ENCODE data around the gene ANKEF1. TPM values are rescaled to one million over a fixed set of nuclear protein-coding genes. Genes with fewer than 3 reads are reported as not detected.

ANKEF1 gene
- total RNA-seq, 2 experiments from 2014 or later, result 1.1 to 6.4 TPM

DNA sequence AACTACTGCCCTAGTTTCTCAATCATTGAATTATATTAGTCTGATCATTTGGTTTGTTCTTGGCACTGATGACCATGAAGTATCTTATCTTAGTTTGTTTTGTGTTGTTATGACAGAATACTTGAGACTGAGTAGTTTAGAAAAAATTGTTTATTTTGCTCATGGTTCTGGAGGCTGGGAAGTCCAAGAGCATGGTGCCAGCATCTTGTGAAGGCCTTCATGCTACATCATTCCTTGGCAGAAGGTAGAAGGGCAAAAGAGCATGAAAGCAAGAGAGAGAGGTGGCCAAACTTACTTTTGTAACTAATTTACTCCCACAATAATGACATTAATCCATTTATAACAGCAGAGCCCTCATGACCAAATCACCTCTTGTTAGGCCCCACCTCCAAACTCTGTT is 40.1 kb upstream of the ANKEF1 start:
- intact Hi-C loops (cut with micrococcal nuclease; ENCODE audit: unreplicated experiment), result no loop called here
- no peaks in the 10 kb centered on the region for H4K20me1 ChIP-seq (ENCODE audit: insufficient read depth, low read length)
- no peaks in the 10 kb centered on the region for H3K9me2 ChIP-seq (ENCODE audit: insufficient read depth, low read length)
- DNase-seq (ENCODE audit: low spot score), result no peak
- no peak overlapping the region for H3K4me3 ChIP-seq (ENCODE audit: low read depth, low read length, poor library complexity, severe bottlenecking)
- no peak overlapping the region for H3K4me2 ChIP-seq (ENCODE audit: low read length)
- POLR2A ChIA-PET, result no interaction called here
- H3K79me2 ChIP-seq (ENCODE audit: insufficient read depth, low read depth, low read length), result no peaks in the 10 kb centered on the region
- no peak overlapping the region for H2AFZ ChIP-seq (ENCODE audit: low read length)
- no TSS peak for BruUV-seq (replicated peaks)
- TF ChIP-seq, protein P1, sequence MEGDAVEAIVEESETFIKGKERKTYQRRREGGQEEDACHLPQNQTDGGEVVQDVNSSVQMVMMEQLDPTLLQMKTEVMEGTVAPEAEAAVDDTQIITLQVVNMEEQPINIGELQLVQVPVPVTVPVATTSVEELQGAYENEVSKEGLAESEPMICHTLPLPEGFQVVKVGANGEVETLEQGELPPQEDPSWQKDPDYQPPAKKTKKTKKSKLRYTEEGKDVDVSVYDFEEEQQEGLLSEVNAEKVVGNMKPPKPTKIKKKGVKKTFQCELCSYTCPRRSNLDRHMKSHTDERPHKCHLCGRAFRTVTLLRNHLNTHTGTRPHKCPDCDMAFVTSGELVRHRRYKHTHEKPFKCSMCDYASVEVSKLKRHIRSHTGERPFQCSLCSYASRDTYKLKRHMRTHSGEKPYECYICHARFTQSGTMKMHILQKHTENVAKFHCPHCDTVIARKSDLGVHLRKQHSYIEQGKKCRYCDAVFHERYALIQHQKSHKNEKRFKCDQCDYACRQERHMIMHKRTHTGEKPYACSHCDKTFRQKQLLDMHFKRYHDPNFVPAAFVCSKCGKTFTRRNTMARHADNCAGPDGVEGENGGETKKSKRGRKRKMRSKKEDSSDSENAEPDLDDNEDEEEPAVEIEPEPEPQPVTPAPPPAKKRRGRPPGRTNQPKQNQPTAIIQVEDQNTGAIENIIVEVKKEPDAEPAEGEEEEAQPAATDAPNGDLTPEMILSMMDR (conservative IDR thresholded peaks at IDR 0.05; ENCODE audit: low read length), result no peak
- no peak for TF ChIP-seq EZH2phosphoT487 (IDR thresholded peaks at IDR 0.05; ENCODE audit: borderline replicate concordance, low read depth, low read length)
- no peak overlapping the region for H3K27ac ChIP-seq (ENCODE audit: low read depth, low read length, poor library complexity, severe bottlenecking)
- CTCF ChIA-PET (ENCODE audit: unreplicated experiment), result no interaction called here
- H3K9me3 ChIP-seq (ENCODE audit: low read length), result no peaks in the 10 kb centered on the region
- no peaks in the 10 kb centered on the region for H3K4me1 ChIP-seq (ENCODE audit: insufficient read depth, low read length, poor library complexity, severe bottlenecking)
- H3K36me3 ChIP-seq (ENCODE audit: insufficient read depth, low read length), result no peaks in the 10 kb centered on the region

DNA sequence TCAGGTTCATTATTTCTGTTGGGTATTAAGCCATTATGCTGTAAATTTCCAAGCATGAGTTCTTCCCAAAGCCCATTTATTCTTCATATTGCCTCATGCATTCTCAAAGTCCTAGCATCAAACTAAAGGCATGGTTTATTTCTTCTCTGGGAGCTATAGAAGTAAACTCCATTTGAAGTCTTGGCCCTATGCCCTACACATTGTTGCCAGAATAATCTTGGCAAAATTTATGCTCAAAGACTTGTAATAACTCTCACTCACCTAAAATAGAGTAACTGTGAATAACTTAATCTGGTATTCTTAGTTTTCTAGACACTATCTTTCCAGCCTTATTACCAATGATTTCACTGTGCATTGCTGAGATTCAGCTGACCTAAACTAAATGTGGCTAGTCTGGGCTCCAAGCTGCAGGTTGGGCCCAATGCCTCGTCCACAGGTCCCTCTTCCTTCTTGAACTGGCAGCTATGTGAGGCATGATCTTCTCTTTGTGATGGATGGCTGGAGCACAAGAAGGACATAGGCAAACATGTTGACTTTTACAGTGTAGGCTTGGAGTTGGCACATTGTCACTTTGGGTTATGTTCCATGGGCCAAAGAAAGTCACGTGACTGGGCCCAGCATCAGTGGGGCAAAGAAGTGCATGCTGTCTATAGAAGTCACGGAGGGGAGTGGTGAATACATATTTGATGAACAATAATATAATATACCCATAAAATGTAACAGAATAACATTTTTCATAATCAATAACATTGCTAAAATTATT is 39.1 kb upstream of the ANKEF1 start:
- no TSS peak for BruUV-seq (replicated peaks)
- no peak overlapping the region for H3K4me2 ChIP-seq (ENCODE audit: low read length)
- H3K4me1 ChIP-seq (ENCODE audit: insufficient read depth, low read length, poor library complexity, severe bottlenecking), result no peaks in the 10 kb centered on the region
- H2AFZ ChIP-seq (ENCODE audit: low read length), result no peak overlapping the region
- TF ChIP-seq EZH2phosphoT487 (IDR thresholded peaks at IDR 0.05; ENCODE audit: borderline replicate concordance, low read depth, low read length), result no peak
- TF ChIP-seq, protein P1 (conservative IDR thresholded peaks at IDR 0.05; ENCODE audit: low read length), result no peak
- CTCF ChIA-PET (ENCODE audit: unreplicated experiment), result no interaction called here
- H4K20me1 ChIP-seq (ENCODE audit: insufficient read depth, low read length), result no peaks in the 10 kb centered on the region
- intact Hi-C loops (cut with micrococcal nuclease; ENCODE audit: unreplicated experiment), result no loop called here
- DNase-seq (ENCODE audit: low spot score), result no peak
- no peaks in the 10 kb centered on the region for H3K9me3 ChIP-seq (ENCODE audit: low read length)
- H3K27ac ChIP-seq (ENCODE audit: low read depth, low read length, poor library complexity, severe bottlenecking), result no peak overlapping the region
- no peak overlapping the region for H3K4me3 ChIP-seq (ENCODE audit: low read depth, low read length, poor library complexity, severe bottlenecking)
- H3K79me2 ChIP-seq (ENCODE audit: insufficient read depth, low read depth, low read length), result no peaks in the 10 kb centered on the region
- no peaks in the 10 kb centered on the region for H3K36me3 ChIP-seq (ENCODE audit: insufficient read depth, low read length)
- H3K9me2 ChIP-seq (ENCODE audit: insufficient read depth, low read length), result no peaks in the 10 kb centered on the region
- POLR2A ChIA-PET, result no interaction called here

DNA sequence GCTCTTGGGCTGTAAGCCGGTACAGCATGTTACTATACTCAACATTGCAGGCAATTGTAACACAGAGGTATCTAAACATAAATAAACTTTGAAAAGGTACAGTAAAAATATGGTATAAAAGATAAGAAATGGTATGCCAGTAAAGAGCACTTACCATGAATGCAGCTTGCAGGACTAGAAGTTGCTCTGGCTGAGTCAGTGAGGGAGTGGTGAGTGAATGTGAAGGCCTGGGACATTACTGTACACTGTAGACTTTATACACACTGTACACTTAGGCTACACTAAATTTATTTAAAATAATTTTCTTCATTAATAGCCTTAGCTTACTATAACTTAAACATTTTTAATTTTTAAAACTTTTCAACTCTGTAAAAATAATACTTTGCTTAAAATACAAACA is 37.8 kb upstream of the ANKEF1 start:
- Histone ChIP-seq H3K79me2 (ENCODE audit: insufficient read depth, low read depth, low read length) (no peaks in the 10 kb centered on the region), H2AFZ (ENCODE audit: low read length) (no peak overlapping the region), H3K4me2 (ENCODE audit: low read length) (no peak overlapping the region), H3K36me3 (ENCODE audit: insufficient read depth, low read length) (no peaks in the 10 kb centered on the region), H3K4me3 (ENCODE audit: low read depth, low read length, poor library complexity, severe bottlenecking) (no peak overlapping the region), H3K4me1 (ENCODE audit: insufficient read depth, low read length, poor library complexity, severe bottlenecking) (no peaks in the 10 kb centered on the region), H3K9me2 (ENCODE audit: insufficient read depth, low read length) (no peaks in the 10 kb centered on the region), H4K20me1 (ENCODE audit: insufficient read depth, low read length) (no peaks in the 10 kb centered on the region), H3K27ac (ENCODE audit: low read depth, low read length, poor library complexity, severe bottlenecking) (no peak overlapping the region), H3K9me3 (ENCODE audit: low read length) (no peaks in the 10 kb centered on the region)
- intact Hi-C loops (cut with micrococcal nuclease; ENCODE audit: unreplicated experiment), result no loop called here
- no TSS peak for BruUV-seq (replicated peaks)
- POLR2A ChIA-PET, result no interaction called here
- CTCF ChIA-PET (ENCODE audit: unreplicated experiment), result no interaction called here
- DNase-seq (ENCODE audit: low spot score), result no peak
- no peak for TF ChIP-seq EZH2phosphoT487 (IDR thresholded peaks at IDR 0.05; ENCODE audit: borderline replicate concordance, low read depth, low read length)
- TF ChIP-seq, protein P1 (conservative IDR thresholded peaks at IDR 0.05; ENCODE audit: low read length), result no peak
